Mesenchymal stem cell (in vitro differentiated cells and primary cell): ENCODE results near the gene AEBP2.

ENCODE experiments used
- DNase-seq: peaks from one replicate; pipeline ENCODE4 v3.0.0-alpha.2; 2013
- H2AFZ ChIP-seq: one replicate; pipeline ENCODE4 v1.6.1; 2013; ENCODE audit warnings: low read depth, mild to moderate bottlenecking, control low read depth, inconsistent platforms, low read length, moderate library complexity
- H2AK5ac ChIP-seq: 2 replicates; pipeline ENCODE4 v1.6.1; 2013; ENCODE audit warnings: low read length, moderate library complexity, mild to moderate bottlenecking, inconsistent platforms; ENCODE audit not compliant: severe bottlenecking
- H2BK120ac ChIP-seq: one replicate; pipeline ENCODE4 v1.6.1; 2013; ENCODE audit warnings: low read depth, mild to moderate bottlenecking, inconsistent platforms, low read length, moderate library complexity
- H2BK12ac ChIP-seq, 2 experiments: one replicate each; pipeline ENCODE4 v1.6.1; 2013; ENCODE audit warnings: inconsistent platforms in 2 of 2, low read length in 2 of 2, mild to moderate bottlenecking in 2 of 2, moderate library complexity in 2 of 2, control low read depth in 1 of 2
- H2BK15ac ChIP-seq: one replicate; pipeline ENCODE4 v1.6.1; 2013; ENCODE audit warnings: mild to moderate bottlenecking, low read depth, inconsistent platforms; ENCODE audit not compliant: poor library complexity, severe bottlenecking
- H2BK5ac ChIP-seq: 2 replicates; pipeline ENCODE4 v1.6.1; 2013; ENCODE audit warnings: low read depth, mild to moderate bottlenecking, low read length, control low read depth, inconsistent platforms; ENCODE audit not compliant: poor library complexity, severe bottlenecking
- H3K14ac ChIP-seq, 2 experiments: one replicate each; pipeline ENCODE4 v1.6.1; 2013; ENCODE audit warnings: inconsistent platforms in 2 of 2, low read length in 2 of 2, control low read depth in 1 of 2, mild to moderate bottlenecking in 1 of 2, moderate library complexity in 1 of 2
- H3K18ac ChIP-seq, 2 experiments: one replicate each; pipeline ENCODE4 v1.6.1; 2013; ENCODE audit warnings: inconsistent platforms in 2 of 2, low read length in 2 of 2, control low read depth in 1 of 2, low read depth in 1 of 2, mild to moderate bottlenecking in 1 of 2
- H3K23ac ChIP-seq, 2 experiments: one replicate each; pipeline ENCODE4 v1.6.1; 2013; ENCODE audit warnings: inconsistent platforms in 2 of 2, low read length in 2 of 2, mild to moderate bottlenecking in 2 of 2, moderate library complexity in 2 of 2, control low read depth in 1 of 2
- H3K27ac ChIP-seq: 2 replicates; pipeline ENCODE4 v1.5.1; 2013; ENCODE audit warnings: mild to moderate bottlenecking, moderate library complexity, low read length, control low read depth, inconsistent platforms; ENCODE audit not compliant: poor library complexity, severe bottlenecking
- H3K27me3 ChIP-seq, 2 experiments: 2 replicates each; pipeline versions ENCODE4 v1.6.1 to v1.7.0; 2013; ENCODE audit warnings: low read length in 2 of 2, mild to moderate bottlenecking in 2 of 2, moderate library complexity in 2 of 2, control low read depth in 1 of 2, inconsistent platforms in 1 of 2; ENCODE audit not compliant: control insufficient read depth in 1 of 2, insufficient read depth in 1 of 2
- H3K36me3 ChIP-seq, 2 experiments: 2 replicates each; pipeline versions ENCODE4 v1.6.1 to v1.7.0; 2013; ENCODE audit warnings: low read length in 2 of 2, control low read depth in 1 of 2, inconsistent platforms in 1 of 2, low read depth in 1 of 2, mild to moderate bottlenecking in 1 of 2; ENCODE audit not compliant: insufficient read depth in 2 of 2, control insufficient read depth in 1 of 2
- H3K4ac ChIP-seq, 2 experiments: one replicate each; pipeline ENCODE4 v1.6.1; 2013; ENCODE audit warnings: inconsistent platforms in 2 of 2, low read length in 2 of 2, mild to moderate bottlenecking in 2 of 2, moderate library complexity in 2 of 2, control low read depth in 1 of 2, low read depth in 1 of 2
- H3K4me1 ChIP-seq: 2 replicates; pipeline ENCODE4 v1.6.1; 2013; ENCODE audit warnings: low read depth, low read length, control low read depth; ENCODE audit not compliant: control insufficient read depth, insufficient read depth
- H3K4me2 ChIP-seq: 2 replicates; pipeline ENCODE4 v1.6.1; 2013; ENCODE audit warnings: low read length, mild to moderate bottlenecking, inconsistent platforms; ENCODE audit not compliant: poor library complexity, severe bottlenecking
- H3K4me3 ChIP-seq, 2 experiments: 2 replicates each; pipeline versions ENCODE4 v1.5.1 to v1.7.0; 2013; ENCODE audit warnings: low read length in 2 of 2, mild to moderate bottlenecking in 2 of 2, control low read depth in 1 of 2, low read depth in 1 of 2; ENCODE audit not compliant: insufficient read depth in 1 of 2
- H3K79me1 ChIP-seq: replicated peaks from 2 replicates; pipeline ENCODE4 v1.6.1; 2013; ENCODE audit warnings: mild to moderate bottlenecking, control low read depth, low read length, inconsistent platforms; ENCODE audit not compliant: poor library complexity, severe bottlenecking
- H3K9ac ChIP-seq: 2 replicates; pipeline ENCODE4 v1.7.0; 2013; ENCODE audit warnings: mild to moderate bottlenecking, low read length, moderate library complexity
- H3K9me3 ChIP-seq: 2 replicates; pipeline ENCODE4 v1.7.0; 2013; ENCODE audit warnings: mild to moderate bottlenecking, low read length; ENCODE audit not compliant: control insufficient read depth
- H4K8ac ChIP-seq: one replicate; pipeline ENCODE4 v1.6.1; 2013; ENCODE audit warnings: inconsistent platforms, mild to moderate bottlenecking, low read length, moderate library complexity
- H4K91ac ChIP-seq: one replicate; pipeline ENCODE4 v1.6.1; 2013; ENCODE audit warnings: mild to moderate bottlenecking, low read length, inconsistent platforms
- WGBS: methylation state at CpG from one replicate; pipeline ENCODE4 v1.1.7; 2013; ENCODE audit warnings: mixed read lengths; 5-methylcytosine and 5-hydroxymethylcytosine counted together

The AEBP2 gene

DNA sequence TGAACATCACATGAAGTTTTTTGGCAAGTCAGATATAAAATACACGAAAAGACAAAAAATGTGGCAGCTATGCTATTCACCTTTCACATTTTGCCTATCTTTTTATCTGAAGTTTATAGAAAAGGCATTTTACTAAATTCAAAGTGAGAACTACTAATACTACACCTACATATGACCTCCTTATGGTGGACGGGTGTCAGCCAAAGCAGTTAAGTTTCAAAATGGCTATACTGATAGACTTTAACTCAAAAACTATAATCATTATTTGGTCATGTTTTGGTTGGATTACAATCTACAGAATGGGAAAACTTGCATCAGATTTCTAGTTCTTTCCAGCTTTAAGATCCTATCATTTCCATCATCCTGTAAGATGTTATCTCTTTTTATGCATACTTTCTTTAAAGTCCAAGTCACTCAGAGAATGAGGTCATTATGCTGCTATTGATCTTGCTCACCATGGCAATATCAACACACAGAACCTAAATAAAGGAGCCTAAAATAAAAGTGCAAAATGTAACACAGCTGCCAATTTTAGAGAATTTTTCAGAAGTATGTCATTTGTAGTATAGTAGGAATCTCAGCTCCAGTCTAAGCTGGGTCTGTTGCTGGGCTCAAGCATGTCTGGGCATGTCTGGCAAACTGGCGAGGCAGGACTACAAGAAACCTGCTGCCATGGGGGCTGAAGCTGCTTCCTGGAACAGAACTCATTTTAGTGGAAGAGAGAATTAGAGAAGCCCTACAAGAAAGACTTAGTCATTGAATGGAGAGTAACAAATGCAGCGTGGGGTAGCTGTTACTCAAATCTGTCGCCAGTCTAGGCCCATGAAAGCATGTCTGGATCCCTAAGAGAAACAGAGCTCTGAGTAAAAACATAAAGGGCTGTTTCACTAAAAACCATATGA lies 7.6 kb upstream of the AEBP2 start:
- Histone ChIP-seq H3K14ac (no peak overlapping the region), H3K9ac (peak overlapping the region; percentile 89), H3K9me3 (no peaks in the 10 kb centered on the region), H3K4me1 (no peaks in the 10 kb centered on the region), H2BK15ac (peak overlapping the region; percentile 21), H3K23ac (no peak overlapping the region), H3K4ac (peak overlapping the region in 1 of 2 experiments; percentile 95), H2BK120ac (peak overlapping the region; percentile 96), H4K91ac (peak overlapping the region; percentile 2), H2AK5ac (peak overlapping the region; percentile 97), H3K4me2 (no peak overlapping the region), H3K36me3 (no peaks in the 10 kb centered on the region), H3K27ac (peak overlapping the region; percentile 93), H4K8ac (peak overlapping the region; percentile 5), H2BK5ac (peak overlapping the region; percentile 95), H3K18ac (peak overlapping the region; percentile 80 to 88), H3K27me3 (no peaks in the 10 kb centered on the region), H3K79me1 (no peaks in the 10 kb centered on the region), H2AFZ (peak overlapping the region; percentile 51), H3K4me3 (no peak overlapping the region), H2BK12ac (peak overlapping the region; percentile 51 to 97)
- 97% methylated on average over 3 of the region's 5 CpGs for WGBS
- DNase-seq = peak; percentile 86

DNA sequence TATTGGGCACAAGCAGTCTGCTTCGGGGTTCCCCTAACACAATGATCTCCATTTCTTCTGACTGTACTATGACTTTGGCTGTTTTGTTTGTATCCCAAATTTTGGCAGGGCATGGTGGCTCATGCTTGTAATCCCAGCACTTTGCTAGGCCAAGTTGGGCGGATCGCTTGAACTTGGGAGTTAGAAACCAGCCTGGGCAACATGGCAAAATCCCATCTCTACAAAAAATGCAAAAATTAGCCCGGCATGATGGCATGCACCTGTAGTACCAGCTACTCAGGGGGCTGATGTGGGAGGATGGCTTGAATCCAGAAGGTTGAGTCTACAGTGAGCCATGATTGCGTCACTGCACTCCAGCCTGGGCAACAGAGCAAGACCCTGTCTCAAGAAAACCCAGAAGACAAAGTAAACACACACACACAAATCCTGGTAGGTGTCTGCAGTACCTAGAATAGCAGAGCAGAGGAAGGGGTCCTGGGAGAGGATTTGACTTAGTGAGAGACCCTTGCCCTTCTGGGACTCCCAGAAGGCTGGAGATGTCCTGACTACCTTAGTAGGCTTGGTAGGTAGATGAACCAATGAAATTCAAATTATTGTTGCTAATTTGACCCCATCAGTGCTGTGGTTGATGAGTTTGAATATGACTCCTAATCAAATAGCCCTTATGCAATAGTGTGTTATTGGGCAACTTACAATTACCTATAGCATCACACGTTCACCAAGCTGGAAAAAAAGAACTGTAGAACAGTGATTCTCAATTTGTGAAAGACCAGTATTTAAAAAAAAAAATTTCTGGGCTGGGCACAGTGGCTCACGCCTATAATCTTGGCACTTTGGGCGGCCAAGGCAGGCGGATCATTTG lies 6.8 kb upstream of the AEBP2 start:
- no peak for DNase-seq
- Histone ChIP-seq H3K9ac (peak overlapping the region; percentile 89), H3K9me3 (no peaks in the 10 kb centered on the region), H3K79me1 (no peaks in the 10 kb centered on the region), H3K4me3 (no peak overlapping the region), H4K8ac (peak overlapping the region; percentile 3), H3K4me1 (no peaks in the 10 kb centered on the region), H3K14ac (peak overlapping the region in 1 of 2 experiments; percentile 60), H2AFZ (peak overlapping the region; percentile 51), H3K4ac (peak overlapping the region; percentile 53 to 95), H2BK120ac (peak overlapping the region; percentile 96), H2BK12ac (peak overlapping the region; percentile 51 to 97), H3K27me3 (no peaks in the 10 kb centered on the region), H3K27ac (peak overlapping the region; percentile 93), H3K18ac (peak overlapping the region; percentile 80 to 88), H3K4me2 (no peak overlapping the region), H2BK15ac (no peak overlapping the region), H3K36me3 (no peaks in the 10 kb centered on the region), H2AK5ac (peak overlapping the region; percentile 97), H2BK5ac (peak overlapping the region; percentile 95), H3K23ac (no peak overlapping the region), H4K91ac (peak overlapping the region; percentile 2)
- WGBS = 93% methylated on average over 8 of the region's 9 CpGs

DNA sequence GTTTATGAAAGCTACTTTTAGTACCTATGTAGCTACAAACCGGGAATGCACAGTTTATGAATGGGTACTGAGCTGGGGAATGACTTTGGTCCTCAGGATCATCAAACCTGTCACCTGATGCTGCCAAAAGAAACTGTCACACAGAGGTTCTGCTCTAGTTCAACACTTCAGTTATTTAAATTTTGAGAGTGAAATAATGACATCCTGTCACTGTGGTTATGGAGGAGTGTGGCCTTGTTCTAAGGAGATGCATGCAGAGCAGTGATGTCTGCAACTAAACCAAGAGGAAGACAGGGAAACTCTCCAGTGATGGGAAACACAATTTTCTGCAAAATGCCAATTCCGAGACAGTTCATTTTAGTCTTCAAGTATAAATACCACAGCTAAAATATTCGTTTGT lies 4.8 kb upstream of the AEBP2 start:
- no peak overlapping the region for H3K23ac ChIP-seq
- no peak overlapping the region for H2AK5ac ChIP-seq
- no peaks in the 10 kb centered on the region for H3K4me1 ChIP-seq
- no peak overlapping the region for H3K4me2 ChIP-seq
- H3K27ac ChIP-seq = no peak overlapping the region
- H3K9me3 ChIP-seq = no peaks in the 10 kb centered on the region
- H4K91ac ChIP-seq = no peak overlapping the region
- no peak overlapping the region for H3K14ac ChIP-seq
- no peak overlapping the region for H2BK12ac ChIP-seq
- WGBS = 88% methylated on average over 3 of the region's 3 CpGs
- H3K27me3 ChIP-seq = no peaks in the 10 kb centered on the region
- H3K36me3 ChIP-seq = no peaks in the 10 kb centered on the region
- H3K4ac ChIP-seq = no peak overlapping the region
- no peak for DNase-seq
- no peak overlapping the region for H2BK5ac ChIP-seq
- H3K18ac ChIP-seq = no peak overlapping the region
- H2BK15ac ChIP-seq = no peak overlapping the region
- H3K79me1 ChIP-seq = no peaks in the 10 kb centered on the region
- H3K4me3 ChIP-seq = no peak overlapping the region
- H3K9ac ChIP-seq = no peak overlapping the region
- H4K8ac ChIP-seq = no peak overlapping the region
- no peak overlapping the region for H2AFZ ChIP-seq
- no peak overlapping the region for H2BK120ac ChIP-seq
